HEK293 (cell line): ENCODE measurements around the gene WIPF3.

Experiments
- CTCF ChIA-PET: fragments of 350-600 bp; formaldehyde crosslinking; extraction: SDS; loops from one replicate; lab custom pipeline; 2021; ENCODE audit warnings: antibody characterized with exemption; lab: Yijun Ruan, JAX
- POLR2A ChIA-PET: fragments of 300-600 bp; formaldehyde crosslinking; extraction: SDS; loops from one replicate; lab custom pipeline; 2020; ENCODE audit warnings: antibody characterized with exemption, inconsistent platforms; lab: Yijun Ruan, JAX
- H3K27ac ChIP-seq: fragments of 200-500 bp; sonication (Bioruptor generic); 2 replicates; pipeline ENCODE4 v1.5.1; 2014; ENCODE audit warnings: low read depth, low read length, control low read depth, inconsistent platforms; ENCODE audit errors: extremely low read depth
- H3K36me3 ChIP-seq, 2 experiments: fragments of 200-500 bp in 1 of 2; sonication (Bioruptor generic) in 1 of 2; 1 replicate in 1 of 2; 2 replicates in 1 of 2; pipeline ENCODE4 v1.5.1; 2014 to 2017; ENCODE audit warnings: inconsistent platforms in 2 of 2, low read length in 2 of 2; ENCODE audit not compliant: control insufficient read depth in 2 of 2, insufficient read depth in 1 of 2
- H3K4me1 ChIP-seq: fragments of 200-500 bp; sonication (Bioruptor generic); 2 replicates; pipeline ENCODE4 v1.5.1; 2014; ENCODE audit warnings: mild to moderate bottlenecking, low read length, inconsistent platforms; ENCODE audit not compliant: control insufficient read depth, insufficient read depth
- H3K4me3 ChIP-seq: 2 replicates; pipeline ENCODE4 v1.5.1; 2011; ENCODE audit warnings: low read depth, mild to moderate bottlenecking, control low read depth, low read length, moderate library complexity
- H3K9me3 ChIP-seq: fragments of 200-500 bp; sonication (Bioruptor generic); 2 replicates; pipeline ENCODE4 v1.5.1; 2014; ENCODE audit warnings: low read depth, low read length, inconsistent platforms; ENCODE audit not compliant: control insufficient read depth, insufficient read depth
- SCRT1 ChIP-seq: fragments of 450-650 bp; formaldehyde crosslinking; IDR thresholded peaks from 2 replicates; pipeline ENCODE4 v1.5.1; 2016; ENCODE audit warnings: missing biosample characterization, missing genetic modification characterization, borderline replicate concordance
- ZBTB1 ChIP-seq: fragments of 450-650 bp; formaldehyde crosslinking; IDR thresholded peaks from 2 replicates; pipeline ENCODE4 v1.5.1; 2016; ENCODE audit warnings: missing biosample characterization, missing genetic modification characterization
- ZNF114 ChIP-seq: fragments of 450-650 bp; formaldehyde crosslinking; IDR thresholded peaks from 2 replicates; pipeline ENCODE4 v1.5.0; 2017; ENCODE audit warnings: missing biosample characterization, missing genetic modification characterization
- ZNF19 ChIP-seq: fragments of 450-650 bp; formaldehyde crosslinking; IDR thresholded peaks from 2 replicates; pipeline ENCODE4; 2016; ENCODE audit warnings: missing biosample characterization, missing genetic modification characterization, low read depth
- ZNF202 ChIP-seq: fragments of 450-650 bp; formaldehyde crosslinking; IDR thresholded peaks from 2 replicates; pipeline ENCODE4 v1.5.1; 2016; ENCODE audit warnings: missing biosample characterization, missing genetic modification characterization, borderline replicate concordance
- ZNF23 ChIP-seq: fragments of 450-650 bp; formaldehyde crosslinking; IDR thresholded peaks from 2 replicates; pipeline ENCODE4 v1.5.1; 2016; ENCODE audit warnings: missing biosample characterization, missing genetic modification characterization, borderline replicate concordance
- ZNF37A ChIP-seq: fragments of 450-650 bp; IDR thresholded peaks from 2 replicates; pipeline ENCODE4 v1.5.1; 2018; ENCODE audit warnings: missing biosample characterization, missing genetic modification characterization
- ZNF514 ChIP-seq: fragments of 450-650 bp; formaldehyde crosslinking; IDR thresholded peaks from 2 replicates; pipeline ENCODE4 v1.5.1; 2016; ENCODE audit warnings: missing biosample characterization, missing genetic modification characterization
- ZNF548 ChIP-seq: fragments of 450-650 bp; formaldehyde crosslinking; IDR thresholded peaks from 2 replicates; pipeline ENCODE4 v1.5.1; 2016; ENCODE audit warnings: missing biosample characterization, missing genetic modification characterization
- ZNF596 ChIP-seq: fragments of 450-650 bp; IDR thresholded peaks from 2 replicates; pipeline ENCODE4 v1.5.0; 2018; ENCODE audit warnings: missing biosample characterization, mild to moderate bottlenecking, missing genetic modification characterization, moderate library complexity
- ZNF624 ChIP-seq: fragments of 450-650 bp; formaldehyde crosslinking; IDR thresholded peaks from 2 replicates; pipeline ENCODE4 v1.5.1; 2017; ENCODE audit warnings: missing biosample characterization, missing genetic modification characterization
- ZNF701 ChIP-seq: fragments of 450-650 bp; formaldehyde crosslinking; IDR thresholded peaks from 2 replicates; pipeline ENCODE4 v1.5.1; 2016; ENCODE audit warnings: missing biosample characterization, missing genetic modification characterization
- ZNF791 ChIP-seq: fragments of 450-650 bp; formaldehyde crosslinking; IDR thresholded peaks from 2 replicates; pipeline ENCODE4 v1.5.1; 2016; ENCODE audit warnings: missing biosample characterization, missing genetic modification characterization
- TF ChIP-seq, protein P1 (sequence below): fragments of 450-650 bp; formaldehyde crosslinking; IDR thresholded peaks from 2 replicates; pipeline ENCODE4 v1.5.1; 2016; ENCODE audit warnings: missing biosample characterization, missing genetic modification characterization
- TF ChIP-seq, protein P2 (sequence below): fragments of 450-650 bp; formaldehyde crosslinking; IDR thresholded peaks from 2 replicates; pipeline ENCODE4 v1.5.1; 2016; ENCODE audit warnings: missing biosample characterization, missing genetic modification characterization, borderline replicate concordance
- TF ChIP-seq, protein P3 (sequence below): fragments of 450-650 bp; formaldehyde crosslinking; IDR thresholded peaks from 2 replicates; pipeline ENCODE4 v1.5.1; 2016; ENCODE audit warnings: missing biosample characterization, missing genetic modification characterization

Gene WIPF3

DNA sequence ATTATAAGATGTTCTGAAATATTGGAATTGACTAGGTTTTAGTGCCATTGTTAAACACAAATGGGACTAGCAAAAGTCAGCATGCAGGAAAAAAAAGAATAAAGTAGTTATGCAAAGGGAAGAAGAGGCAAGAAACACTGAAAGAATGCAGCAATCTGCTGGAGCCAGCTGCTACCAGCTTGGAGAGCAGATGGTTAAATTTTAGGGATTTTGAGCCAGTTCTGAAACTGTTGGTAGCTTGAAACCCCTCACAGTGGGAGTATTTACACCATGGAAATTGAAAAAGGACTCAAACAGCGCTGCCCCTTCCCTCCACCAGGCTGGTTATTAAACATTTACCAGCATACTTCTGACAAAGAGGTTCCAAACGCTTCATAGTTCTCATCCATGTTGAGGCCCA lies 142.3 kb downstream of the WIPF3 start (continued):
- TF ChIP-seq, protein P1, sequence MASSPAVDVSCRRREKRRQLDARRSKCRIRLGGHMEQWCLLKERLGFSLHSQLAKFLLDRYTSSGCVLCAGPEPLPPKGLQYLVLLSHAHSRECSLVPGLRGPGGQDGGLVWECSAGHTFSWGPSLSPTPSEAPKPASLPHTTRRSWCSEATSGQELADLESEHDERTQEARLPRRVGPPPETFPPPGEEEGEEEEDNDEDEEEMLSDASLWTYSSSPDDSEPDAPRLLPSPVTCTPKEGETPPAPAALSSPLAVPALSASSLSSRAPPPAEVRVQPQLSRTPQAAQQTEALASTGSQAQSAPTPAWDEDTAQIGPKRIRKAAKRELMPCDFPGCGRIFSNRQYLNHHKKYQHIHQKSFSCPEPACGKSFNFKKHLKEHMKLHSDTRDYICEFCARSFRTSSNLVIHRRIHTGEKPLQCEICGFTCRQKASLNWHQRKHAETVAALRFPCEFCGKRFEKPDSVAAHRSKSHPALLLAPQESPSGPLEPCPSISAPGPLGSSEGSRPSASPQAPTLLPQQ, result no peak
- TF ChIP-seq ZNF596 (tag by site-specific recombination) (no peak), ZNF19 (no peak)

DNA sequence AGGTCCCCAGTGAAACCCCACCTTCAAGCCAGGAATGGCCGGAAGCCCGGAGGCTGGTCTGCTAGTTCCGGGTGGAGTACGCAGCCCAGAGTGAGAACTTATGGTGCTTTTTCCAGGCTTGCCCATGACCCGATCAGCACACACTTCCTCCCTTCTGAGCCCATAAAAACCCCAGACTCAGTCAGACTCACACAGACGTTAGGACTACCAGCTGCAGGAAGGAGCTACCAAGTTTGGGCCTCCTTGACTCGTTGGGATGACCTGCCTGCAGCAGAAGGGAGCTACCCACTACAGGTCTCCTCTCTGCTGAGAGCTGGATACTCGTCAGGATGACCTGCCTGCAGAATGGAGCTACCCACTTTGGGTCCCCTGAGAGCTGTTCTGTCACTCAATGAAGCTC lies 144.2 kb downstream of the WIPF3 start:
- Histone ChIP-seq H3K27ac (no peak overlapping the region), H3K9me3 (no peaks in the 10 kb centered on the region), H3K4me1 (no peaks in the 10 kb centered on the region), H3K4me3 (no peak overlapping the region), H3K36me3 (peaks cover 27 to 89% of the 10 kb centered on the region in 2 experiments)
- POLR2A ChIA-PET, result no interaction called here
- TF ChIP-seq, protein P2, sequence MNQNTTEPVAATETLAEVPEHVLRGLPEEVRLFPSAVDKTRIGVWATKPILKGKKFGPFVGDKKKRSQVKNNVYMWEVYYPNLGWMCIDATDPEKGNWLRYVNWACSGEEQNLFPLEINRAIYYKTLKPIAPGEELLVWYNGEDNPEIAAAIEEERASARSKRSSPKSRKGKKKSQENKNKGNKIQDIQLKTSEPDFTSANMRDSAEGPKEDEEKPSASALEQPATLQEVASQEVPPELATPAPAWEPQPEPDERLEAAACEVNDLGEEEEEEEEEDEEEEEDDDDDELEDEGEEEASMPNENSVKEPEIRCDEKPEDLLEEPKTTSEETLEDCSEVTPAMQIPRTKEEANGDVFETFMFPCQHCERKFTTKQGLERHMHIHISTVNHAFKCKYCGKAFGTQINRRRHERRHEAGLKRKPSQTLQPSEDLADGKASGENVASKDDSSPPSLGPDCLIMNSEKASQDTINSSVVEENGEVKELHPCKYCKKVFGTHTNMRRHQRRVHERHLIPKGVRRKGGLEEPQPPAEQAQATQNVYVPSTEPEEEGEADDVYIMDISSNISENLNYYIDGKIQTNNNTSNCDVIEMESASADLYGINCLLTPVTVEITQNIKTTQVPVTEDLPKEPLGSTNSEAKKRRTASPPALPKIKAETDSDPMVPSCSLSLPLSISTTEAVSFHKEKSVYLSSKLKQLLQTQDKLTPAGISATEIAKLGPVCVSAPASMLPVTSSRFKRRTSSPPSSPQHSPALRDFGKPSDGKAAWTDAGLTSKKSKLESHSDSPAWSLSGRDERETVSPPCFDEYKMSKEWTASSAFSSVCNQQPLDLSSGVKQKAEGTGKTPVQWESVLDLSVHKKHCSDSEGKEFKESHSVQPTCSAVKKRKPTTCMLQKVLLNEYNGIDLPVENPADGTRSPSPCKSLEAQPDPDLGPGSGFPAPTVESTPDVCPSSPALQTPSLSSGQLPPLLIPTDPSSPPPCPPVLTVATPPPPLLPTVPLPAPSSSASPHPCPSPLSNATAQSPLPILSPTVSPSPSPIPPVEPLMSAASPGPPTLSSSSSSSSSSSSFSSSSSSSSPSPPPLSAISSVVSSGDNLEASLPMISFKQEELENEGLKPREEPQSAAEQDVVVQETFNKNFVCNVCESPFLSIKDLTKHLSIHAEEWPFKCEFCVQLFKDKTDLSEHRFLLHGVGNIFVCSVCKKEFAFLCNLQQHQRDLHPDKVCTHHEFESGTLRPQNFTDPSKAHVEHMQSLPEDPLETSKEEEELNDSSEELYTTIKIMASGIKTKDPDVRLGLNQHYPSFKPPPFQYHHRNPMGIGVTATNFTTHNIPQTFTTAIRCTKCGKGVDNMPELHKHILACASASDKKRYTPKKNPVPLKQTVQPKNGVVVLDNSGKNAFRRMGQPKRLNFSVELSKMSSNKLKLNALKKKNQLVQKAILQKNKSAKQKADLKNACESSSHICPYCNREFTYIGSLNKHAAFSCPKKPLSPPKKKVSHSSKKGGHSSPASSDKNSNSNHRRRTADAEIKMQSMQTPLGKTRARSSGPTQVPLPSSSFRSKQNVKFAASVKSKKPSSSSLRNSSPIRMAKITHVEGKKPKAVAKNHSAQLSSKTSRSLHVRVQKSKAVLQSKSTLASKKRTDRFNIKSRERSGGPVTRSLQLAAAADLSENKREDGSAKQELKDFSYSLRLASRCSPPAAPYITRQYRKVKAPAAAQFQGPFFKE (tag by site-specific recombination), result no peak
- TF ChIP-seq ZNF202 (tag by site-specific recombination) (no peak), ZNF23 (no peak), SCRT1 (tag by site-specific recombination) (no peak), ZNF37A (tag by site-specific recombination) (no peak)
- CTCF ChIA-PET, result interaction anchor here (0.7 kb wide), 1 partner anchor 125 kb away, joined by 3 read pairs; no protein-coding TSS in a partner anchor

DNA sequence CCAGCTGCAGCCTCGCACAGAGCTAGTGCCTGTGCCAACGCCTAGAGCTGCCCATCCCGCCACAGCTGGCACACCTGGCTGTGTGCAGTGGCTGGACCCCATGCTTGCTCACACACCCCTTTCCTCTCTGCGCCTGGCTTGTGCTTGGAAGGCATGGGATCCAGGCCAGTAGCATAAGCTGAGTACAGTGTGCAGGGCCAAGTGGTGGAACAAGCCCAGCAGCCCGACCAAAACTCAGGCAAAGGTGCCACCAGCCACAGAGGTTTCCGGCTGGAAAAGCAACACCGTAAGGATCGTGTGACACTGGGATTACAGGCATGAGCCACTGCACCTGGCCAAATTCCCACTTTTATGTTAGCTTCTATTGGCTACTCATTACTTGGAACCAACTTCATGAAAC lies 144.9 kb downstream of the WIPF3 start:
- Histone ChIP-seq H3K27ac (no peak overlapping the region), H3K36me3 (peaks cover 27 to 85% of the 10 kb centered on the region in 2 experiments), H3K9me3 (no peaks in the 10 kb centered on the region)
- CTCF ChIA-PET, result interaction anchor here (0.7 to 1.9 kb wide), 2 partner anchors 111 to 124 kb away, joined by 3 to 4 read pairs; no protein-coding TSS in a partner anchor
- POLR2A ChIA-PET, result interaction anchor here (0.6 kb wide), 1 partner anchor 34 kb away, joined by 3 read pairs; no protein-coding TSS in a partner anchor
- no peak for TF ChIP-seq ZBTB1 (tag by site-specific recombination)
- TF ChIP-seq ZNF114 (tag by site-specific recombination), result no peak
- TF ChIP-seq ZNF791 (tag by site-specific recombination), result no peak
- no peak for TF ChIP-seq ZNF701 (tag by site-specific recombination)
- TF ChIP-seq ZNF514 (tag by site-specific recombination), result no peak
- no peak for TF ChIP-seq ZNF624 (tag by site-specific recombination)
- TF ChIP-seq, protein P3, sequence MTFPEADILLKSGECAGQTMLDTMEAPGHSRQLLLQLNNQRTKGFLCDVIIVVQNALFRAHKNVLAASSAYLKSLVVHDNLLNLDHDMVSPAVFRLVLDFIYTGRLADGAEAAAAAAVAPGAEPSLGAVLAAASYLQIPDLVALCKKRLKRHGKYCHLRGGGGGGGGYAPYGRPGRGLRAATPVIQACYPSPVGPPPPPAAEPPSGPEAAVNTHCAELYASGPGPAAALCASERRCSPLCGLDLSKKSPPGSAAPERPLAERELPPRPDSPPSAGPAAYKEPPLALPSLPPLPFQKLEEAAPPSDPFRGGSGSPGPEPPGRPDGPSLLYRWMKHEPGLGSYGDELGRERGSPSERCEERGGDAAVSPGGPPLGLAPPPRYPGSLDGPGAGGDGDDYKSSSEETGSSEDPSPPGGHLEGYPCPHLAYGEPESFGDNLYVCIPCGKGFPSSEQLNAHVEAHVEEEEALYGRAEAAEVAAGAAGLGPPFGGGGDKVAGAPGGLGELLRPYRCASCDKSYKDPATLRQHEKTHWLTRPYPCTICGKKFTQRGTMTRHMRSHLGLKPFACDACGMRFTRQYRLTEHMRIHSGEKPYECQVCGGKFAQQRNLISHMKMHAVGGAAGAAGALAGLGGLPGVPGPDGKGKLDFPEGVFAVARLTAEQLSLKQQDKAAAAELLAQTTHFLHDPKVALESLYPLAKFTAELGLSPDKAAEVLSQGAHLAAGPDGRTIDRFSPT (tag by site-specific recombination), result no peak
- no peak for TF ChIP-seq ZNF548 (tag by site-specific recombination)
- TF ChIP-seq, all 188 proteins: peak for 0
- Histone ChIP-seq H3K4me1 (no peaks in the 10 kb centered on the region), H3K4me3 (no peak overlapping the region)
